ENCODE measurements around the gene DIDO1.
A peak's percentile ranks its signal among the peaks of the same experiment; 100 is the strongest.
"Not testable (repeated sequence)": the region's sequence is repeated elsewhere in the genome, so short reads cannot be mapped to it uniquely, and the experiment has no call there.

Gene DIDO1

DNA sequence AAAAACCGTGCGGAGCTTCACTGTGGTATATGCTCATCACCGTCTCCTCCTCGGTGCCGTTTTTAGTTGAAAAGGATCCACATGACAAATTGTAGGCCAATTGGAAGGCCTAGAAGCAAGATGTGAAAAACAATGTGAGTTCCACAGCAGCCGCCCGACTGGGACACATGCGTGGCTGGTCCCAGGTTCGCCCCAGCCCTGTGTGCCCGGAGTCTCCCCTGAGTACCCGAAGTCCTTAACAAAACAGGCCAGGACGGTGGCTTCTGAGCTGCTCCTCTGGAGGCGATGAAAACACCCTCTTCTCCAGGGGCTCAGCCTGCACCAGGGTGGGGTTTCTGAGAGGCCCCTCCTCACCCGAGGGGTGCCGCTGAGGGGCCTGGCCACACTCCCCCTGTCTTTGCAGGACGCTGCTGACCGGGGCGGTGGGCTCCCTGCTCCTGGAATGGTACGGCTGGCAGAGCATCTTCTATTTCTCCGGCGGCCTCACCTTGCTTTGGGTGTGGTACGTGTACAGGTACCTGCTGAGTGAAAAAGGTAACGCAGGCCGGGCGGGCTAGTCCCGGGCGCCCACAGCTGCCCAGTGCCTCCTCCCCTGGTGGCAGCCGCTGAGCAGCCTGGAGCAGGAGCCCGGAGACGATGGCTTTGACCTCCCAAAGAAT, 36.0 kb upstream of the DIDO1 start:
- no peak for DNase-seq

DNA sequence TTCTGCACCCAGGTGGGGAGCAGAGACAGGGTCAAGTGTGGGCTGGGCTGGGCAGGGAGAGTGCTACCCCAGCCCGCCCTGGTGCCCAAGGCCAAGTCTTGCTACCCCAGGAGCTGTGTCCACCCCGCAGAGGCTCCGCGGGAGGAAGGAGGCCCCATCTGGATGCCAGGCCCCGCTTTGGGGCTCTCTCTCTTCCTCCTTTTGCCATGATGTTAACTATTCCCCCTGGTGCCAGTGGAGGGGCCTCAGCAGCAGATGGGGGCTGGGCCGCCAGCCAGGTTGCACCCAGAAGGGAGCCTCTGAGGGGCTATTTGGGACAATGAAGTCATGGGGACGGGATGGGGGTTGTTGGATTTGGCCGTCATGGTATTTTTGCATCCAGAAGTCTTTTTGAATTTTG, 35.5 kb upstream of the DIDO1 start:
- no peak for DNase-seq

DNA sequence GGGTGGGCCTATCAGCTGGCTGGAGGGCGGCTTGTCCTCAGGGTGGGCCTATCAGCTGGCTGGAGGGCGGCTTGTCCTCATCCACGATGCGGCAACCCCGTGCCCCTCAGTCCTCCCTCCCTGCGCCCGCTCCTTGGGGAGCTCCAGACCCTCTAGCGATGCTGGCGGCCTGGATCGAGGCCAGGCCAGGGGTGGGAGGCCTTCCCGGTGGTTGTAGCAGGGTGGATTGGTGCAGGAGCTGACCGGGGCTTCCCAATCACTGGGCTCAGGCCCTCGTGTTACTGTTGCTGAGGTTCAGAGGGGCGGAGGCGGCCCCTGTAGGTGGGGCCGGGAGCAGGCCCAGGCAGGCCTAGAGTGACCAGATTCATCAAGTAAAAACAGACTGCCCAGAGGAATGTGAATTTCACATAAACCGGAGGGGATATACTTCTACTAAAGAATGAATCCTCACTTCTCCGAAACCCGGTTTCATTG, 35.0 kb upstream of the DIDO1 start:
- DNase-seq = no peak

DNA sequence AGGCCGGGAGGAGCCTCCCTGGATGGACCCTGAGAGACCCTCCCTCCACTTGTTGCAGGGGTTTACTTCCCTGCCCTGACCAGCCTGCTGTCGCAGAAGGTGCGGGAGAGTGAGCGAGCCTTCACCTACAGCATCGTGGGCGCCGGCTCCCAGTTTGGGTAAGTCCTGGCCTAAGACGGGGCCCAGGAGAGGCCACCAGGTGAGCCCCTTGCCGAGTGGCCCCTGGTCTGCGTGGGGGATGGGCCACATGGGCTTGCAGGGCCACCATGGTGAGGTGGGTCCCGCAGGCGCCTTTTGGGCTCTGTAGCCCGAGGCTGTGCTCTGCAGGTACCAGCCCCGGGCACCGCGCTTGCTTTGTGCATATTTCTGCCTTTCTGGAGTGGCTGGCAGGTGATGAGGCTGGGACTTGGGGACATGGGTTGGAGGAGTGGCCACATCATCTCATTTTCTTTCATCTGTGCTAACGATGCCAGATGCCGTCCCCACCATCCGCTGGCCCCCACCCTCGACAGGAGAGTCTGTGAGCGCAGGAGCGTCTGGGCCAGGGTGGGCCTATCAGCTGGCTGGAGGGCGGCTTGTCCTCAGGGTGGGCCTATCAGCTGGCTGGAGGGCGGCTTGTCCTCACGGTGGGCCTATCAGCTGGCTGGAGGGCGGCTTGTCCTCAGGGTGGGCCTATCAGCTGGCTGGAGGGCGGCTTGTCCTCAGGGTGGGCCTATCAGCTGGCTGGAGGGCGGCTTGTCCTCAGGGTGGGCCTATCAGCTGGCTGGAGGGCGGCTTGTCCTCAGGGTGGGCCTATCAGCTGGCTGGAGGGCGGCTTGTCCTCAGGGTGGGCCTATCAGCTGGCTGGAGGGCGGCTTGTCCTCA, 34.4 kb upstream of the DIDO1 start:
- not testable (repeated sequence) for DNase-seq

DNA sequence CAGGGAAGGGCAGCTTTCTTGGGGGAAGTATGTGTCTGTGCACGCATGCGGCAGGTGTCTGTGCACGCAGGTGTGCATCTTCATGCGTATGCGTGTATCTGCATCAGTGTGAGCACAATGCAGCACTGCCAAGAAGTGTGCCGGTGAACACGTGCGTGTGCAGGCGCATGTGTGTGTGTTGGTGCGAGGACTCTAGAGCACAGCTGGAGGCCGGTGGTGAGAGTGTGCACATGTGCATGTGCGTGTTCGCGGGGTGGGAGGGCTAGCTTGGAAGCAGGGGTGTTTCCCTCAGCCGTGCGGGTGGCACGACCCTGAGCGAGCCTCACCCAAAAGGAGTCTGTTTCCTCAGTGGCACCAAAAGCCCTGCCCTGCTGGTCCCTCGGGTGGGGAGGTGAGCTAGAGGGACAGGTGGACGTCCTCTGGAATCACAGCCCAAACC, 33.7 kb upstream of the DIDO1 start:
- DNase-seq = no peak

DNA sequence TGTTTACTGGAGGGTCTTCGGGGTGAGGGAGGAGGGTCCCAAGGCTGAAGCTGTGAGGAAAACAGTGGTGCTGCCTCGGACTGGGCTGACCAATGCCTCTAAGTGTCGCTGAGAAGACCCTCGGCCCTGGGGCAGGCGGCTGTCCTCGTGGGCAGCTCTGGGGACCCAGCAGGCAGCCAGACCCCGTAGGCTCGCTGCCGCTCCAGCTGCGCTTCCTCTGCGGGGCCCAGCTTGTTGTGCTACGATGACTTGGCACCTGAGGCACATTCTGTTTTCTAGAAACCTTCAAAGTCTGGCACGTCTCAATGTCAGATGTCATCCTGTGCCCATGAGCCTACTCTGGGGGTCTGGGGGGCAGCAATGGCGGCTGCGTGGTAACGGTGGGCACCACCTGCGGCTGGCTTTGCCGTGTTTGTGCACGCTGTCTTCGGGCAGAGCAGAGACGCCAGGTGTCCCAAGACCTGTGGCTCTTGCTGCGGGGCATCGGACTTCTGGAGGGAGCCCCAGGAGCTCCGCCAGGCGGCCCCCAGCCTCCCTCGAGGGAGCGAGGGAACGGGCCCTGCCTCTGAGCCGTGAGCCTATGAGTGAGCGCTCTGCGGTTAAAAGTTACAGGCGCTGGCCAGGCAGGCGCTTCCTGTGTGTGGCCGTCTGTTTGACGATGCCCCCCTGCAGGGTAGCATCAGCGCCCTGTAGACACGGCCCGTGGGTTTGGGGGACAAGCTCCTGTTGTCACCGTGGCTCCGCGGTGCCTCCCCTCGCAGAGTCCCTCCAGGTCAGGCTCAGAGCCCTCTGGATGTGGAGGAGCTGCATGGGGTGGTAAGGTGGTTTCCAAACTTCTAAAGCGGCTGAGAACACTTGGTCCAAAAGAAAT, 33.0 kb upstream of the DIDO1 start:
- no peak for DNase-seq

DNA sequence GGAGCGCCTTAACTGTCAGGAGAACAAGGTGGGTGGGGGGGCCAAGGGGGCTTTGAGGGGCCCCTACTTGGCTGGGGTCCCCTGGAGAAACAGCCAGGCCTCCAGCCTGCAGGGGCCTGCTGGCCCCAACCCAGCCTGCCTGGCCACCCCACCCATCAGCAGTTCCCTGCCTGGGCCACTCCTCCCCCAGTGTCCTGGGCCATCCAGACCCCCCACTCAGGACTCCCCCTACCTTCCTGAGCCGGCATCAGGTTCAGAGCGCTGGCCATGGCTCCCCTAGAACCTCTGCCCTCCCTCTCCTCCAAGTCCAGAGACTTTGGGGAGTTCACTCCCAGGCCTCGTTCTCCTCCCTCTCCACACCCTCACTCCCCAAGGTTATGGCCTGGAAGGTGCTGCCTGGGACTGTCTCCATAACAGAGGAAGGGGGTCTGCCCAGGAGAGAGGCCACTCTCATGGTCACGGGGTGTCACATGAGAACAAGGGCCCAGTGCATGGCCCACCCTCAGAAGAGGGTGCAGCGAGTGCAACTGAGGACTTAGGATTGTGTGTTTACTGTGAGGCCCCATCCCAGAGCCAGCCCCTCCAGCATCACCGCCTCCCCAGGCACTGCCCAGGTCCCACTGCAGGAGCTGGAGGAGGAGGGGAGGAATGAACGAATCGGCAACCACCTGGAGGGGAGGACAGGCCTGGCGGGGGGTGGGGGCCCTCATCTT, 32.2 kb upstream of the DIDO1 start:
- no peak for DNase-seq

DNA sequence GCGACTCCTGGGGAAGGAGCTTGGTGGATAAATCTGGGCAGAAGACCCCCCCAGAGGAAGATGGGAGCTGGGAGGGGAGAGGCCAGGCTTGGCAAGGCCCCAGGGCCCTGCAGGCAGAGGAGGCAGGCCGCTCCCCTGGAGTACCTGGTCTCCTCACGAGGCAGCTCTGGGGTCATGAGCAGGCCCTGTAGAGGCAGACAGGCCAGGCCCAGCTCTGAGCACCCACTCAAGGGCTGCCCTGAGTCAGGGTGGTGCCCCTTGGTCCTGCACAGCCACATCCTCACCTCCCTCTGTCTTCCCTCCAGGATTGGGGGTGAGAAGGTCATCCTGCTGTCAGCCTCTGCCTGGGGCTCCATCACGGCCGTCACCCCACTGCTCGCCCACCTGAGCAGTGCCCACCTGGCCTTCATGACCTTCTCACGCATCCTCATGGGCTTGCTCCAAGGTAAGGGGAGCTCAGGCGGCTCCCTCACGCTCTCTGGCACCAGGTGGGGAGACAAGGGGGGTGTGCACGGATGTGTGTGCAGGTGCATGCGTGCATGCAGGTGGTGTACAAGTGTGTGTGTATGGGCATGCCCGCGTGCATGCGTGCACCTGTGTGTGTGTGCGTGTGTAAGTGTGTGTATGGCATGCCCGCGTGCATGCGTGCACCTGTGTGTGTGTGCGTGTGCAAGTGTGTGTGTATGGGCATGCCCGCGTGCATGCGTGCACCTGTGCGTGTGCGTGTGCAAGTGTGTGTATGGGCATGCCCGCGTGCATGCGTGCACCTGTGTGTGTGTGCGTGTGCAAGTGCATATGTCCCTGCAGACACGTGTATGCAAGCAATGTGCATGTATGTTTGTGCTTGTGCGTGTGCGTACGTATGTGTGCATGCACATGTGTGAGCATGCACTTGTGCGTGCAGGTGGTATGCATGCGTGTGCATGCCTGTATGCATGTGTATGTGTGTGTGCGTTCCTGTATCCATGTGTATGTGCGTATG, 31.1 kb upstream of the DIDO1 start:
- no peak for DNase-seq

DNA sequence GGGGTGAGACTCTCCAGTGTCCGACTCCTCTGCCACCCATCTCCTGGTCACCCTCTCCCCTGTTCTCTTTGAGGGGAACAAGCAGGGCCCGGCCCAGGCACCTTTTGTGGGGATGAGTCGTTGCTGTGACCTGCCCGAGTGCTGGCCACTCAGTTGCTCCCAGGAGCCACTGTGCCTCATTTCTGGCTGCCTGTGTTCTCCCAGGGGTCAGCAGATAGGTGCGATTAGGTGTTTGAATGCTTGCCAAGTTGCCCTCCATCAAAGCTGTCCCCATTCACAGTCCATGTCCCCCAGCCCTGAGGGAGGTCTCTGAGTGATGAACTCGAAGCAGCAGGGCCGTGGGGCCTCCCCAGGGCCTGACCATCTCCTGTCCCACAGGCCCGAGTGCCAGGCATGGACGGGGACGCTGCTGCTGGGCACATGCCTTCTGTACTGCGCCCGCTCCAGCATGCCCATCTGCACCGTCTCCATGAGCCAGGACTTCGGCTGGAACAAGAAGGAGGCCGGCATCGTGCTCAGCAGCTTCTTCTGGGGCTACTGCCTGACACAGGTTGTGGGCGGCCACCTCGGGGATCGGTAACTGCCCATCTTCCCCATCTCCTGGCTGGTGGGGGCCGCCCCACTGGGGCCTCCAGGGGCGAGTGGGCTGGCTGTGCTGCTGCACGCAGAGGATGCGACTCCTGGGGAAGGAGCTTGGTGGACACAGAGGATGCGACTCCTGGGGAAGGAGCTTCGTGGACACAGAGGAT, 30.3 kb upstream of the DIDO1 start:
- DNase-seq = no peak

DNA sequence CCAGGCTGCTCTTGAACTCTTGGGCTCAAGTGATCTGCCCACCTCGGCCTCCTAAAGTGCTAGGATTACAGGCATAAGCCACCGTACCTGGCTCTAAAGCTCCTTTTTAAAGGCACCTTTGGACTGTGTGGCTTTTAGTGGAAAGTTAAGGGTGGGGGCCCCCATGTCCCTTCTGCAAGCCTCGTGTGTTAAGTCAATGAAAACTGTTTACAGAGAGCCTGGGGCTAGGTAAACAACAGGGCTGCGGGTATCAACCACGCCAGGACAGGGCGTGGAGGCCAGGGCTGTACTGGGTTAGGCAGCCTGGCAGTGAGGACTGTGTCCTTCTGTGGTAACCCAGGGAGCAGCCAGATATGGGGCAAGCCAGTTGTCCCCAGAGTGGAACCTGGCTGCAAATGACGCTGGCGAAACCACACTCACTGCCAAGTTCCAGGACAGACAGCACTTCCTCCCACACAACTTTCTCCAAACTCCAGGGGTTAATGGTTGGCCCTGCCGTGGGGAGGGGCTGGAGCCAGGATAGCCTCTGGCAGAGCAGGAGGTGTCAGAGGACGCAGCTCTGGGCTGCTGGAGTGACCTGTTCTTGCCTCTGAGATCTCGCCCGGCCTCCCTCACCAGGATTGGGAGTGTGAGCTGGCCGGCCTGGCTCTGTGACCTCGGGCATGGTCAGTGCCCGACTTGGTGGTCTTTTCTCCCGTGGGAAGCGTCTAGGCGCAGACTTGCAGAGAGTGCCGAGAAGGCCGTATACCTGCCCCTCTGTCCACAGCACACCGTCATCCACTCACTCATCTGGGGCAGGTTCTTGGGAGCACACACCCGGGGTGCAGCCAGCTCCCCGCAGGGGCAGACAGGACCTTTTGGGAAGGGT, 29.4 kb upstream of the DIDO1 start:
- no peak for DNase-seq

DNA sequence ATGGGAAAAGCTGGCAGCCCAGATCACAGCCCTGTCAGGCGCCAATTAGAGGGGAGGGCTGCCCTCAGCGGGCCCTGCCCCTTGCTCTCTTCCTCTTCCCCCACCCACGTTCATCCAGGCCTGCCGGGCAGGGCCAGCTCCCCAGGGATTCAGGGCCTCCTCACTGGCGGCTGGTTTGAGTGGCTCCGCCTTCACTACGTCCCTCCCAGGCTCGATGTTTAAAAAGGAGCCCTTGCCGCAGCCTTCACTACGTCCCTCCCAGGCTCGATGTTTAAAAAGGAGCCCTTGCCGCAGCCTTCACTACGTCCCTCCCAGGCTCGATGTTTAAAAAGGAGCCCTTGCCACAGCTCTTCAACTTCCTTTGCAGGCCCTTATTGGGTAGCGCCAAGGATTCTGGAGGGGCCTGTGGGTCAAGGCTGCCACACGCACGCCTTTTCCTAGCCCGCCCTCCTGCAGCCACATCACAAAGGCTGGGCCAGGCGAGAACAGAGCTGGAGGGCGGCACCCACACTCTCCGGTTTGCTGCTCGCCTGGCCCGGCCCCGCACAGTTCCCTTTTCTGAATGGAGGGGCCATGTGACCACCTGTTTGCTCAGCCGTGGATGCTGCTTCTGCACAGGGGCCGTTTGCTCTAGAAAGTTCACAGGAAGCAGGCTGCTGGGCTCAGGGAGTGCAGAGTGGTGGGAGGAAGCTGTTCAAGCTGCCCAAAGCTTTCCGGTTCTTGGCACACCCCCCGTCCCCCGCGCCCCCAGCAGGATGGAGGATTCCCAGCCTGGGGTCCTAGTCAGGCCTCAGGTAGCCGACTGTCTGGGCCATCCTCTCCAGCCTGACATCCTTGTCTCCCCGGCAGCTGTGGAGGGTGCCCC, 27.8 kb upstream of the DIDO1 start:
- DNase-seq = peak; percentile 19

DNA sequence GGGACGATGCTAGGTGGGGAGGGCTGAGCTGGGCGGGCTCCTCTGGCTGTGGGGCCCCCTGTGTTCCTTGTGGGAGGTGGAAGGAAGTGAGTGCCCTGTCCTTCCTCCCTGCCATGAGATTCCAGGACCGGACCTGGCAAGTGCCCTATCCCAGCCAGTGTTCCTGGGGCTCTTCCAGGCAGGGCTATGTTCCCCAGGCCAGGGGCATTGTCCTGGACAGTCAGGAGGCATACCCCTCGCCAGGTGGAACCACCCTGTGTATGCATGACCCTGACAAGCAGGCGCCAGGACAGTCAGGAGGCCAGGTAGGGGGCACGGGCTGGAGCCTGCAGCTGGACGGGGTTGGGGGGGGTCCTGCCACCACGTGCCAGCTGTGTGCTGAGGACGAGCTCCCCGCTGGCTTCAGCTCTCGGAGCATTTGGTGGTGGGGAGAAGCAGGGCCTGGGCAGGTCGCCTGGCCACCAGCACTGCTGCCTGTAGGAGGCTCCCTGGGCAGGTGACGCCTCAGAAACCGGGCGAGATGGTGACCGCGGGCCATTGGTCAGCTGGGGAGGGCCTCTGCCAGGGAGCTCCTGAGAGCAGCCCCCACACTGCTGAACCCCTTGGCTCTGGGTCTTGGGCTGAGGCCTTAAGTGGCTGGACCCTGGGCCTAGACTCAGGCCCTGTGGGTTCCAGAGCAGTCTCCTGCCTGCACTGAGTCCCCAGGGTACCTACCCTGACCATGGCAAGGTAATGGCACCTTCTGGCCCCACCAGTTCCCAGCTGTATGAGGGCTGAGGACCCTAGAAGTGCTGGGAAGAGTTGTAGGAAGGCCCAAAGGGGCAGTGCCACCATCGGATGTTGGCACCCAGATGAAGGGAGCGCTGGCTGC, 26.9 kb upstream of the DIDO1 start:
- DNase-seq = no peak

DNA sequence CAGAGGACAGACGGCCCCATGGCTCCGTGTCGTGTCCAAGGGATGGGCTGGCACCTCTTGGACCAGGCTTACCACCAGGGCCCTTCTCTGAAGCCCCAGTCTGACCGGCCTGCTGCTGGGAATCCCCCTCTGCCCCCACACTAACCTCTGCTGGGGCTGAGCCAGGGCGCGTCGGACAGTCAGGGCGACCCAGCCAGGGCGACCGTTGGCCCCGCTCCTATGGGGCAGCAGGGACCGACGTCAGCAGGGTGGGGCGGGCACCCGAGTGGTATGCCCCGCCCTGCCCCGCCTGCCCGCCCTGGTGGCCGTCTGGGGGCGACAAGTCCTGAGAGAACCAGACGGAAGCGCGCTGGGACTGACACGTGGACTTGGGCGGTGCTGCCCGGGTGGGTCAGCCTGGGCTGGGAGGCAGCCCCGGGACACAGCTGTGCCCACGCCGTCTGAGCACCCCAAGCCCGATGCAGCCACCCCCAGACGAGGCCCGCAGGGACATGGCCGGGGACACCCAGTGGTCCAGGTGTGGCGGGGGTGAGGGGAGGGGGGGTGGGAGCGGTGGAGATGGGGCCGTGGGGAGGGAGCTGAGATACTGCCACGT, 26.2 kb upstream of the DIDO1 start, which contains the start of gene SLC17A9:
Gene SLC17A9, plus strand, starts transcription at position 337 of the 595 bp plus-strand sequence. Its CDS starts 122 bp downstream, at position 459.
- no peak for DNase-seq

DNA sequence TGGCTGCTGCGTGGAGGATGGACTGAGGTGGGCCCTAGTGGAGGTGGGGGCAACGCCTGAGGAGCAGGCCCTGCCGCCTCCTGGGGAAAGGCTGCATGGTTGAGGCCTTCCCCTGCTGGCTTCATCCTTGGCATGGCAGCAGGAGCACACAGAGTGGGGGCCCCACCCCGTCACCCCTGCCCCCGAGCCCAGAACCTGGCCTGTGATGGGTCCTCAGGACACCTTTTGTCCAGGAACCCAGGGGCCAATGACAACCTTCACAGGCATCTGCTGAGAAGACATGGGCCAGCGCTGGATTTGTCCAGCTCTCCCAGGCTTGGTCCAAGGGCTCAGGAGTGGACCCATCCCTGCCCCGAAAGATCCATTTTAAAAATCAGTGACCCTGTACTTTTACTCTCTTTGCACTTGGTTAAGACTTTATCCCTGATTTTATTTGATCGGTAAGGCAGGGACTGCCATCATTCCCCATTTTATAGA, 25.6 kb upstream of the DIDO1 start:
- no peak for DNase-seq

DNA sequence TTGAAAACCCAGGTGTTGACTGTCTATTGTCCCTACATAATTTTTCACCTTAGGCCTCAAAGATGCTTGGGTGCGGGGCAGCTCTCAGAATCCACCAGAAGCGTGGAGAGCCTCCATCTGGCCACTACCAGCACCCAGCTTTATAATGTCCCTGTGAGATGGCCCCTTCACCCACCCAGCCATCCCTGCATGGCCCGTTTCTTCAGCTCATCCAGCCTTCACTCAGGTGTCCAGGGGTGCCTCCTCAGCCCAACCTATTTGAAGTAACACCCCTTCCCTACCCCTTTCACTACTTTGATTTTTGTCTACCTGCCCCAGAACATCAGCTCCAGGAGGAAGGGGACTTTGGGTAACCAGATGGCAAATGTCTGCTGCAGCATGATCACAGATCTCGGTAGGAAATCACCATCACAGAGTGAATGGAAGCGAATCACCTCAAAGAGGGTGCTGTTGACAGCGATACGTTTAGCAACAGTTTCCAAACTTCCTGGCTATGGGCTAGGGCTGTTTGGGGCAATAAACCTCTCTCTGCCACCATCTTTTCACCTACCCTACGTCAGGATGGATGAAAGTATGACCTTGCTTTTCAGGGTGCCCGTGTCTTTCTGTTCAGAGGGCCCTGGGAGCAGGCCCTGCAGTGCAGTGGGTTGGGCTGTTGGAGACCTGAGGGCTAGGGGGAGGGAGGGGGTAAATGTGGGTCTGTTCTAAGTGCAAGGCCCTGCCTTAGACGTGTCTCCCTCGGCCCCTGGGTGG, 25.0 kb upstream of the DIDO1 start:
- DNase-seq = no peak

DNA sequence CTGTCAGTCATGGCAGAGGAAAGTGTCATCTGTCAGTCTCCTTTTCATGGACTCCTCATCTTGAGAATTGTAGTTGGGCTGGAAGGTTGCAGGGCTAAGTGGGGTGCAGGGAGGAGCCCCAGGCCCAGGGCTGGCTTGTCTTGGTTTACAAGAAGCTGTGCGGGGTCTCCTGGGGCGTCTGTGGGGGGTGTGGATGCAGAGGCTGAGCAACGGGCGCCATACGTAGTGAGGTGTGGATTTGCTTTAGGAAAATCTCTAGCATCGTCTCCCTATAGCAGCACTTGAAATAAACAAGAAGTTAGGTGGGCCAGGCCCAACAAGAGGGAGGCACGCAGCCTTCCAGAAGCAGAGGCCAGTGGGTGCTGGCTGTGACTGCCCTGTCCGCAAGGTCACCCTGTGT, 24.4 kb upstream of the DIDO1 start:
- no peak for DNase-seq

All from NCI-H2029 (cell line).